KG1 (cell line): ENCODE data around the gene VAV1.
"Not testable (repeated sequence)": the region's sequence is repeated elsewhere in the genome, so short reads cannot be mapped to it uniquely, and the experiment has no call there.

Source experiments
- DNase-seq: peaks from one replicate; lab custom pipeline; 2025; lab: John Stamatoyannopoulos, UW

VAV1 gene

GRCh38 chr19:6737873-6738786 is 34.4 kb upstream of the VAV1 start:
- peak; percentile 75 for DNase-seq

DNA sequence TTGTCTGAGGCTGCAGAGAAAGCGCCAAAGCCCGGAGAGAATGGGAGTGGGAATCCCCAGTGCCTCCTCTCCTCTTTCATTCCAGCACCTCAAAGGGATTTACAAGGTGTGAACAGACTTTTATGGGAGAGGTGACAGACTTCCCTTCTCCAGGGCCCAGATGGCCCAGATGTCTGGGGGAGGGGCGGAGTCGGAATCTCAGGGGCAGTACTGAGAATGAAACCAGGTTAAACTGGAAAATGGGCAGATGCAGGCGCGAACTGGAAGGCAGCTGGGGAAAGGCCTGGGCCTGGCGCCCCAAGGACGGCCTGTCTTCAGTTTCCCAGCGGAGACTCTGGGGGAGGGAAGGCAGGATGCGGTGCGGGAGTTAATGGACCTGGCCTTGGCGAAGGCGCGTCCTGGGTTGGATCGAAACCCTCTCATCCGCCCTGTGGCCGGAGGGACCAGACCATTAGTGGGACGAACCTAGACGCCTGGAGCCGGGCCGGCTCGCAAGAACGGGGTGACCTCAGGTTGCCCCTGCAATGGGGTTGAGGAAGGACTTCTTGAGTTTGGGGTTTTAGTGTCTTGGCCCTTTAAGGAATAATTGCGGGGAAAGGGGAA is 33.6 kb upstream of the VAV1 start:
- DNase-seq: no peak

- DNase-seq: peak; percentile 59
Observed at GRCh38 chr19:6739390-6739882, 33.1 kb upstream of the VAV1 start, which contains the start of gene TRIP10. TRIP10 (plus strand) TSS chr19:6739680; CDS start chr19:6739762, 82 bp downstream.

DNA sequence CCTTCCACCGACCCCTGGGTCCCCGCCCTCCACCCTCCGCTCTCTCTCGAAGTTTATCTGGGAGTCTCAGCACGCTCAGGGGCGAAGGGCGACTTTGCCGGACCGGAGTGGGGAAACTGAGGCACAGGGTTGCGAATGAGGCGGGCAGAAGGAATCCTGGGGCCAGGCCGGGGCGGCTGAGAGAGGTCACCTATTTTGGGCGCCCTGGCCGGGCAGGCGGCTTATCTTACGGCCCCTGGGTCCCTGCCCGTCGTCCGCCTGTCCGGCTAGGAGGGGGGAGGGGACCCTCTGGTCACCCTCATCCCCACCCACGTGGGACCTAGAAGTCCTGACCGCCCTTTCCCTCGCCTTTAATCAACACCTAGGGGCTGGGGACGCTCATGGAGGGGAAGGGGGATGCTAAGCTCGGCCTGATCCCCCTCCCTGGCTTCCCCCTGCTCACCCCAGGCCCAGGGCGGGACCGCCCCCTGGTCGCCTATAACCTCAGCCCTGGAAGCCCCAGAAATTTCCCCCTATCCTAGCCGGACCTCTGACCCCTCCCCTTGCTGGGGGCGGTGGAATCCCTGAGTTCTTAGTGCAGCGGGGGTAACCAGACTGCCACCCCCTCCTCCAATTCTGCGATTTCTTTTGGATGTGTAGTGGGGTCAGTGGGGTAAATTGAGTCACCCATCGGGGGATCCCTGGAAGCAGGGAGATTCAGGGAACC is 32.5 kb upstream of the VAV1 start:
- DNase-seq: no peak

DNA sequence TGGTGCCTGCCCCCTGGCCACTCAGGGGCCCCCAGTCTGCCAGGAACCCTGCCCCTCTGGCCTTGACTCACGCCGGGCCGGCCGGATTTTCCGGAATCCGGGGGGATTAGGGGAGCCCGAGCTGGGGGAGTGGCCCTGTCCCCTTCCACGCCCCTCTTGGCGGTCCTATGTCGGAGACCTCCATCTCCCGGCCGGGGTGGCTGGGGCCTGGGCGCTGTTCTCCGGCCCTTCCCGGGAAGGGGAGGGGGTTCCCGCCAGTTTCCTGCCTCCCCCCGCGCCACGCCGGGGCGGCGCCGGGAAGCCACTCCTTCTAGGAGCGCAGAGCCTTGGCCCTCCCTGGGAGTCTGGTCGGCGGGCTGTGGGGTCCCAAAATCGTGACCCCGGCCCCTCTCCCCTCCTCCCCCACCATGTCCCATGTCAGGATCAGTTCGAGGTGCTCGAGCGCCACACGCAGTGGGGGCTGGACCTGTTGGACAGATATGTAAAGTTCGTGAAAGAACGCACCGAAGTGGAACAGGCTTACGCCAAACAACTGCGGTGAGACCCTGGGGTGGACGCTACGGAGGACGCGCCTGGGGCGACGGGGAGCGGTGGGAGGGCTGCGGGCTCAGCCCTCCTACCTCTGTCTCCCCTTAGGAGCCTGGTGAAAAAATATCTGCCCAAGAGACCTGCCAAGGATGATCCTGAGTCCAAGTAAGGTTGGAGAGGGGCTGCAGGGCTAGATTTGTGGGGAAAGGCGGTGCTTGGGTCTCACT is 31.7 kb upstream of the VAV1 start:
- DNase-seq: no peak

- DNase-seq: no peak
Observed at GRCh38 chr19:6743066-6743465, 29.4 kb upstream of the VAV1 start.

DNA sequence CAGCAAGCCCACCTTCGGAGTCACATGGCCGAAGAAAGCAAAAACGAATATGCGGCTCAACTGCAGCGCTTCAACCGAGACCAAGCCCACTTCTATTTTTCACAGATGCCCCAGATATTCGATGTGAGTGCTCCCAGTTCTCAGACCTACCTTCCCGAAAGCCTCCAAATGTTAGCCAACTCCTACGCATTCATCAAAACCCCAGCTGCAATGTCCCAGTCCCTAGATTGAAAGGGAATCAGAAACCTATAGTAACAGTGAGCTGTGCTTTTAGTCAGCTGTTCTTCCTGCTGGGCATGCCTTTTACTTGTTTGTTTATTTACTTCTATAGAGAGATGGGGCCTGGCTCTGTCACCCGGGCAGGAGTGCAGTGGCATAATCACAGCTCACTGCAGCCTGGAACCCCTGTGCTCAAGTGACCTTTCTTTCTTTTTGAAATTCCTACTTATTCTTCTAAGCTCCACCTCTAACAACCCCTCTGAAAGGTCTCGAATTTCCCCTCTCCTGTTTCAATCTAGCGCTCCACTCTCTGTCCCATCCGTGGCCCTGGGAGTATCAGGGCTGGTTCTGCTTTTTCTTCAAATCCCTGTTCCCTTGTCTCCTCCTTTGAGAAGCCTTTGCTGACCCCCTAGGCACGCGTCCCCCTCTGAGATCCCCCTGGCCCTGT is 28.7 kb upstream of the VAV1 start:
- DNase-seq: no peak

DNA sequence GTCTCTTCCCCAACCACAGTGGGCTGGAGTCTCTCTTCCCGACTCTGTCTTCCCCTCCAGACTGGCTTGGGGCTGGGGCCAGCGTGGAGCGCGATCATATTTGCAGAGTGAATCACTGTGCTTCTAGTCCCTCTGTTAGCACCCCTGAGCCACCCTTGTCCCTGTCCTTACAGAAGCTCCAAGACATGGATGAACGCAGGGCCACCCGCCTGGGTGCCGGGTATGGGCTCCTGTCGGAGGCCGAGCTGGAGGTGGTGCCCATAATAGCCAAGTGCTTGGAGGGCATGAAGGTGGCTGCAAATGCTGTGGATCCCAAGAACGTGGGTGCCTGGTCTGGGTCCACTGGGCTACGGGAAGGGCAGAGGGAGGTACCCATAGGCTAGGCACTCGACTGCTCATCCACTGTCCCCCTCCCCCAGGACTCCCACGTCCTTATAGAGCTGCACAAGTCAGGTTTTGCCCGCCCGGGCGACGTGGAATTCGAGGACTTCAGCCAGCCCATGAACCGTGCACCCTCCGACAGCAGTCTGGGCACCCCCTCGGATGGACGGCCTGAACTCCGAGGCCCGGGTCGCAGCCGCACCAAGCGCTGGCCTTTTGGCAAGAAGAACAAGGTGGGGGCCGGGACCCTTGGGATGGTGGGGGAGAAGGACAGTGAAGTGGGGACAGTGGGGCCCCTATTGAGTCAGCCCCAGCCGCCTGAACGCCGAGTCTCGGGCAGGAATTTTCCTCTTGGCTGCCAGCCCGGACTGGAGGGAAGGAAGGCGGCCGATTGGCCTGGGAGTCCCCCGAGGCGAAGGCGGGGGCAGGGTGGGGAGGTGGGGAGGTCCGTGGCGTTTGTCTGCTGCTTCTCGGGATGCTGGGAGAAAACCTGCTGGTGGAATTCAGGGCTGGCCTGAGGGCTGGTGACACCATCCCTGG is 27.9 kb upstream of the VAV1 start:
- DNase-seq: no peak

DNA sequence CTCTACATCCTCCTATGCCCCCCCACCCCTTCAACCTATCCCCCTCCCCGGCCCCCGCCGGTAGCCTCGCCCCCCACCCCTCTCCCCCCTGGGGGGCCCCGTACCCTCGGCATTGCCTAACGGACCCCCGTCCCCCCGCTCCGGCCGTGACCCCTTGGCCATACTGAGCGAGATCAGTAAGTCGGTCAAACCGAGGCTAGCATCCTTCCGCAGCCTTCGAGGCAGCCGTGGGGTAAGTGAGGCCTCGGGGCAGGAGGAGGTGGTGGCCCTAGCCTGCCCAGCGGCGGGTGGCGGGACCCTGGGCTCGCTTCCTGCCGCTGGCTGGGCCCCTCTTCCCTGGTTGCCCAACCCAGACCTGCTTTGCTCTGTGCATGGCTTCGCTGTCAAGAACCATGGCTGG is 26.5 kb upstream of the VAV1 start:
- no peak for DNase-seq

- DNase-seq: not testable (repeated sequence)
Observed at GRCh38 chr19:6748543-6748942, 24.0 kb upstream of the VAV1 start.

GRCh38 chr19:6750062-6750461 is 22.4 kb upstream of the VAV1 start:
- DNase-seq: no peak

DNA sequence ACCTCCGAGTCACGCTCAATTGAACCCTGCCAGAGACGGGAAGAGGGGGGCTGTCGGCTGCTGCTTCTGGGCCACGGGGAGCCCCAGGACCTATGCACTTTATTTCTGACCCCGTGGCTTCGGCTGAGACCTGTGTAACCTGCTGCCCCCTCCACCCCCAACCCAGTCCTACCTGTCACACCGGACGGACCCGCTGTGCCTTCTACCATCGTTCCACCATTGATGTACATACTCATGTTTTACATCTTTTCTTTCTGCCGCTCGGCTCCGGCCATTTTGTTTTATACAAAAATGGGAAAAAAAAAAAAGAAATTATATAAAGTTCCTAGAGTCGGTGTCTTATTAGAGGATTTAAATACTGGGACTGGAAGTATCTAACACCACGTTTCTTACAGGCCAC is 21.3 kb upstream of the VAV1 start:
- no peak for DNase-seq

- no peak for DNase-seq
Observed at GRCh38 chr19:6752256-6753177, 20.0 kb upstream of the VAV1 start.

GRCh38 chr19:6753178-6754031 is 19.1 kb upstream of the VAV1 start:
- no peak for DNase-seq

GRCh38 chr19:6754136-6754535 is 18.4 kb upstream of the VAV1 start:
- DNase-seq: no peak

GRCh38 chr19:6754653-6755463 is 17.6 kb upstream of the VAV1 start:
- no peak for DNase-seq

DNA sequence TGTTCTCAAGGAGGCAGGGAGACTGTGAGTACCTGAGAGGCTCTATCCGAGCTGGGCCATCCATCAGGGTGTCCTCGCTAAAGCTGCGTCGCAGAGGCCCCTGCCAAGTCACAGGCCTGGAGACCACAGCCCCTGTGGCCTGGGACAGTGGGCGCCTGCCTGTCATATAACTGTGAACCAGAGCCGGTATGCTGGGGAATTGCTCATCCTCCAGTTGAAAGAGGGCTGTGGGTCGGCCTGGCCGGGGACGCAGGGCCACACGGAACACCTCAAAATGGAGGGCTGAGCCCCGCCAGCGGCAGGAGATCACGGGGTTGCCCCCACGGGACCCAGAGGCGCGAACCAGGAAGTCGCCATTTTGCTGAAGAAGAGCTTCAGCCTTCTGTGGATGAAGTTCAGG is 11.9 kb upstream of the VAV1 start:
- no peak for DNase-seq
